ENCODE measurements around the gene SH3GL3.

GRCh38 chr15:83658430-83659416 is 211.6 kb downstream of the SH3GL3 start:
- TF ChIP-seq CTCF (IDR thresholded peaks at IDR 0.05) (no peak), ZFX (IDR thresholded peaks at IDR 0.05; ENCODE audit: borderline replicate concordance) (no peak)

Measured in 22Rv1 (cell line).